Measurements from ENCODE around the gene RGS12. TPM values are rescaled to one million over a fixed set of nuclear protein-coding genes. Genes with fewer than 3 reads are reported as not detected.
A peak's percentile ranks its signal among the peaks of the same experiment; 100 is the strongest.

RGS12 gene
- total RNA-seq, 2 donors from 2014 or later, result 45.2 to 48.6 TPM

- Histone ChIP-seq H3K27me3 (ENCODE audit: control insufficient read depth, insufficient read depth, low read length, poor library complexity, severe bottlenecking) (no peaks in the 10 kb centered on the region), H3K9ac (ENCODE audit: extremely low read depth, low read length, poor library complexity, severe bottlenecking) (no peak overlapping the region), H3K36me3 (ENCODE audit: control insufficient read depth, insufficient read depth, low read length) (no peaks in the 10 kb centered on the region), H3K4me3 (ENCODE audit: low read length) (no peak overlapping the region), H3K4me1 (ENCODE audit: control insufficient read depth, insufficient read depth, low read length) (peaks cover 2% of the 10 kb centered on the region), H3K9me3 (ENCODE audit: control insufficient read depth, low read length) (no peaks in the 10 kb centered on the region), H3K27ac (ENCODE audit: low read depth, low read length) (no peak overlapping the region)
- no peaks in the 10 kb centered on the region for H3K27me3 Mint-ChIP-seq (ENCODE audit: insufficient read depth)
- peak; percentile 38 for DNase-seq
- TF ChIP-seq CTCF (conservative IDR thresholded peaks at IDR 0.05), result no peak
- 94 to 96% methylated on average over 12 to 21 of the region's 21 CpGs for WGBS, 2 experiments (ENCODE audit: insufficient coverage in 1 of 2, insufficient read length in 1 of 2)
- H3K4me3 Mint-ChIP-seq, result no peak overlapping the region
- no peaks in the 10 kb centered on the region for H3K9me3 Mint-ChIP-seq
- no peaks in the 10 kb centered on the region for H3K36me3 Mint-ChIP-seq (ENCODE audit: low read depth)
- no peak overlapping the region for H3K27ac Mint-ChIP-seq
- H3K4me1 Mint-ChIP-seq, result peaks cover 6% of the 10 kb centered on the region
These were observed 17.7 kb downstream of the RGS12 start for GRCh38 chr4:3310301-3311094.

- H3K27me3 ChIP-seq (ENCODE audit: control insufficient read depth, insufficient read depth, low read length, poor library complexity, severe bottlenecking), result no peaks in the 10 kb centered on the region
- H3K36me3 ChIP-seq (ENCODE audit: control insufficient read depth, insufficient read depth, low read length), result peaks cover 2% of the 10 kb centered on the region
- WGBS, 2 experiments (ENCODE audit: insufficient coverage in 1 of 2, insufficient read length in 1 of 2), result 94 to 97% methylated on average over 5 to 13 of the region's 13 CpGs
- peaks cover 4% of the 10 kb centered on the region for H3K36me3 Mint-ChIP-seq (ENCODE audit: low read depth)
- H3K27me3 Mint-ChIP-seq (ENCODE audit: insufficient read depth), result no peaks in the 10 kb centered on the region
- H3K4me3 ChIP-seq (ENCODE audit: low read length), result no peak overlapping the region
- peak; percentile 31 for DNase-seq
- no peak overlapping the region for H3K27ac ChIP-seq (ENCODE audit: low read depth, low read length)
- no peak overlapping the region for H3K27ac Mint-ChIP-seq
- no peaks in the 10 kb centered on the region for H3K9me3 Mint-ChIP-seq
- no peak for TF ChIP-seq CTCF (conservative IDR thresholded peaks at IDR 0.05)
- H3K4me1 Mint-ChIP-seq, result peaks cover 2% of the 10 kb centered on the region
- H3K9me3 ChIP-seq (ENCODE audit: control insufficient read depth, low read length), result no peaks in the 10 kb centered on the region
- H3K4me1 ChIP-seq (ENCODE audit: control insufficient read depth, insufficient read depth, low read length), result no peaks in the 10 kb centered on the region
- H3K4me3 Mint-ChIP-seq, result no peak overlapping the region
- no peak overlapping the region for H3K9ac ChIP-seq (ENCODE audit: extremely low read depth, low read length, poor library complexity, severe bottlenecking)
These were observed 18.2 kb downstream of the RGS12 start for GRCh38 chr4:3311095-3311372.

- H3K9me3 ChIP-seq (ENCODE audit: control insufficient read depth, low read length), result no peaks in the 10 kb centered on the region
- H3K27ac Mint-ChIP-seq, result no peak overlapping the region
- peaks cover 10% of the 10 kb centered on the region for H3K36me3 Mint-ChIP-seq (ENCODE audit: low read depth)
- no peak for TF ChIP-seq CTCF (conservative IDR thresholded peaks at IDR 0.05)
- no peak overlapping the region for H3K9ac ChIP-seq (ENCODE audit: extremely low read depth, low read length, poor library complexity, severe bottlenecking)
- no peaks in the 10 kb centered on the region for H3K4me1 ChIP-seq (ENCODE audit: control insufficient read depth, insufficient read depth, low read length)
- H3K36me3 ChIP-seq (ENCODE audit: control insufficient read depth, insufficient read depth, low read length), result peaks cover 8% of the 10 kb centered on the region
- no peaks in the 10 kb centered on the region for H3K27me3 ChIP-seq (ENCODE audit: control insufficient read depth, insufficient read depth, low read length, poor library complexity, severe bottlenecking)
- no peaks in the 10 kb centered on the region for H3K27me3 Mint-ChIP-seq (ENCODE audit: insufficient read depth)
- H3K4me1 Mint-ChIP-seq, result no peaks in the 10 kb centered on the region
- peak; percentile 31 for DNase-seq
- 94 to 96% methylated on average over 7 to 12 of the region's 13 CpGs for WGBS, 2 experiments (ENCODE audit: insufficient coverage in 1 of 2, insufficient read length in 1 of 2)
- H3K27ac ChIP-seq (ENCODE audit: low read depth, low read length), result no peak overlapping the region
- H3K9me3 Mint-ChIP-seq, result no peaks in the 10 kb centered on the region
- no peak overlapping the region for H3K4me3 Mint-ChIP-seq
- H3K4me3 ChIP-seq (ENCODE audit: low read length), result no peak overlapping the region
These were observed 18.8 kb downstream of the RGS12 start for GRCh38 chr4:3311489-3312171.

All from endodermal cell (in vitro differentiated cells).